Liver (tissue), 3 donors: ENCODE data around the gene COL19A1.

Experiments
- ATF3 ChIP-seq: IDR thresholded peaks from 2 replicates; pipeline ENCODE4 v1.6.1; 2016; ENCODE audit warnings: antibody characterized with exemption
- CTCF ChIP-seq: fragments of 150-350 bp; IDR thresholded peaks from 2 replicates; pipeline ENCODE4 v1.5.1; 2017; ENCODE audit warnings: improper control_type of control experiment, low read depth, low read length; ENCODE audit not compliant: missing input control
- GABPA ChIP-seq, 2 donors: IDR thresholded peaks in 1 of 2; conservative IDR thresholded peaks in 1 of 2; 2 replicates each; pipeline ENCODE4 v1.6.1; 2016; ENCODE audit warnings: antibody characterized with exemption in 2 of 2, mild to moderate bottlenecking in 1 of 2, moderate library complexity in 1 of 2
- MAX ChIP-seq: IDR thresholded peaks from 2 replicates; pipeline ENCODE4 v1.6.1; 2016; ENCODE audit warnings: antibody characterized with exemption
- RAD21 ChIP-seq, 2 donors: IDR thresholded peaks; 2 replicates each; pipeline ENCODE4 v1.6.1; 2016; ENCODE audit warnings: antibody characterized with exemption in 2 of 2, mild to moderate bottlenecking in 2 of 2
- TAF1 ChIP-seq: conservative IDR thresholded peaks from 2 replicates; pipeline ENCODE4 v1.6.1; 2016; ENCODE audit warnings: antibody characterized with exemption, mild to moderate bottlenecking
- TF ChIP-seq, protein P1 (sequence below): IDR thresholded peaks from 2 replicates; pipeline ENCODE4 v1.6.1; 2016; ENCODE audit warnings: antibody characterized with exemption, mild to moderate bottlenecking
- donor health status: healthy.
- donor health status: healthy.

DNA sequence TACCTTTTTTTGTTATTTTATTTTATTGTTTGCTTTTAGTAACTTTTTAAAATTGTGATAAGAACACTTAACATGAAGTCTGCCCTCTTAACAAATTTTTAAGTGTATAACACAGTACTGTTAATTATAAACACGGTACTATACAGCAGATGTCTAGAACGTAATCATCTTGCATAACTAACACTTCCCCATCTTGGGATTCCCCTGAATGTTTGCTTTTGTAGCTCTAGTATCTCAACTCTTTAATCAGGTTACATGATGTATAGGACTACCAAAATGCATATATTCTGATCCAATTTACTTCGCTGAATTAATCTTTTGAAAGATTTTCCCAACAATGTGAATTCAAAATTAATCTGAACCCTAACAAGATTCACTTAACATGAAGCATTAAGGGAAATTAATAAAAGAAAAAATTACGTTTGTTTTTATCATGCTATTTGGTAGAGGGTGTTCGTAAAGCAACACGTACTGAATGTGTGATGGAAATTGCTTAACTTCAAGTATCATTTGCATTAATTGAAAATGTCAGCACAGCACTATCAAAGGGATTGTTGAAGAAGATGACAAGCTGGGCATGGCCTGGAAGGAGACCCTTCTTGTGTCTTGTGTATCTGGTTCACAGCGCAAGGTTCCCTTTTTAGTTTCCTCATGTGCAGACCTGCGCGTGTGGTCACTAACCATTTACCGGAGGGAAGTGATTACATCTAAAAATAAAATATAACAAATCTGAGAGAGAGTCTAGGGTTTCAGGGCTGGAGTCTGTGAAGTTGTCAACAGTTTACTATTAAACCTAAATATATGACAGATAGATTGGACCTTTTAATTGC lies 15.2 kb downstream of the COL19A1 start:
- TF ChIP-seq RAD21 (IDR thresholded peaks at IDR 0.05), result no peak
- no peak for TF ChIP-seq CTCF
- TF ChIP-seq, protein P1, sequence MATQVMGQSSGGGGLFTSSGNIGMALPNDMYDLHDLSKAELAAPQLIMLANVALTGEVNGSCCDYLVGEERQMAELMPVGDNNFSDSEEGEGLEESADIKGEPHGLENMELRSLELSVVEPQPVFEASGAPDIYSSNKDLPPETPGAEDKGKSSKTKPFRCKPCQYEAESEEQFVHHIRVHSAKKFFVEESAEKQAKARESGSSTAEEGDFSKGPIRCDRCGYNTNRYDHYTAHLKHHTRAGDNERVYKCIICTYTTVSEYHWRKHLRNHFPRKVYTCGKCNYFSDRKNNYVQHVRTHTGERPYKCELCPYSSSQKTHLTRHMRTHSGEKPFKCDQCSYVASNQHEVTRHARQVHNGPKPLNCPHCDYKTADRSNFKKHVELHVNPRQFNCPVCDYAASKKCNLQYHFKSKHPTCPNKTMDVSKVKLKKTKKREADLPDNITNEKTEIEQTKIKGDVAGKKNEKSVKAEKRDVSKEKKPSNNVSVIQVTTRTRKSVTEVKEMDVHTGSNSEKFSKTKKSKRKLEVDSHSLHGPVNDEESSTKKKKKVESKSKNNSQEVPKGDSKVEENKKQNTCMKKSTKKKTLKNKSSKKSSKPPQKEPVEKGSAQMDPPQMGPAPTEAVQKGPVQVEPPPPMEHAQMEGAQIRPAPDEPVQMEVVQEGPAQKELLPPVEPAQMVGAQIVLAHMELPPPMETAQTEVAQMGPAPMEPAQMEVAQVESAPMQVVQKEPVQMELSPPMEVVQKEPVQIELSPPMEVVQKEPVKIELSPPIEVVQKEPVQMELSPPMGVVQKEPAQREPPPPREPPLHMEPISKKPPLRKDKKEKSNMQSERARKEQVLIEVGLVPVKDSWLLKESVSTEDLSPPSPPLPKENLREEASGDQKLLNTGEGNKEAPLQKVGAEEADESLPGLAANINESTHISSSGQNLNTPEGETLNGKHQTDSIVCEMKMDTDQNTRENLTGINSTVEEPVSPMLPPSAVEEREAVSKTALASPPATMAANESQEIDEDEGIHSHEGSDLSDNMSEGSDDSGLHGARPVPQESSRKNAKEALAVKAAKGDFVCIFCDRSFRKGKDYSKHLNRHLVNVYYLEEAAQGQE, result no peak
- no peak for TF ChIP-seq MAX
- TF ChIP-seq TAF1, result no peak
- TF ChIP-seq ATF3, result no peak
- TF ChIP-seq GABPA (IDR thresholded peaks at IDR 0.05 in 1 of 2, conservative IDR thresholded peaks at IDR 0.05 in 1 of 2), result no peak
